K562 (cell line): ENCODE data around the gene MAP2K3. TPM values are rescaled to one million over a fixed set of nuclear protein-coding genes. Genes with fewer than 3 reads are reported as not detected.
A peak's percentile ranks its signal among the peaks of the same experiment; 100 is the strongest.

ENCODE experiments used
- ATAC-seq: fragments of 200-7000 bp; cut with Tn5 transposase; 3 replicates; pipeline ENCODE4 v1.9.1; 2020; ENCODE audit warnings: moderate library complexity
- BruUV-seq: library from RNA; stranded (reverse); fragments of 400-500 nt; replicated peaks from 2 replicates; lab custom pipeline; 2021; lab: Mats Ljungman, UMichigan
- CTCF ChIA-PET: fragments of 300-600 bp; formaldehyde crosslinking; extraction: SDS; loops from one replicate; lab custom pipeline; 2021; ENCODE audit warnings: low intra/inter-chr PET ratio; lab: Yijun Ruan, JAX
- POLR2A ChIA-PET: fragments of 300-600, 350-650 bp; sonication (Branson Sonifier 250); formaldehyde crosslinking; extraction: SDS; loops from one replicate; lab custom pipeline; 2021; ENCODE audit warnings: antibody characterized with exemption, inconsistent platforms; lab: Yijun Ruan, JAX
- DNase-seq, 4 experiments: peaks; one replicate each; pipeline versions ENCODE4 v3.0.0 to v3.0.0-alpha.2; 2011 to 2018; ENCODE audit warnings: low spot score in 3 of 4, mixed read lengths in 3 of 4; ENCODE audit errors: extremely low read depth in 1 of 4
- FAIRE-seq: peaks from 2 replicates; lab custom pipeline; 2011; peaks lifted over from hg19 to GRCh38; lab: Jason Lieb, UNC
- H2AFZ ChIP-seq: 2 replicates; pipeline ENCODE4 v1.6.0; 2011; ENCODE audit warnings: low read depth, low read length, control low read depth, inconsistent platforms
- H3K27ac ChIP-seq: fragments of 200-600 bp; 3 replicates; pipeline ENCODE4 v1.8.0; 2011; ENCODE audit warnings: low read depth, mild to moderate bottlenecking, control low read depth, inconsistent platforms, low read length, moderate library complexity, mixed read lengths; ENCODE audit errors: extremely low read depth
- H3K27me3 ChIP-seq, 2 experiments: fragments of 300-600 bp in 1 of 2; 2 replicates in 1 of 2; 3 replicates in 1 of 2; pipeline versions ENCODE4 v1.6.0 to v1.8.0; 2011; ENCODE audit warnings: inconsistent platforms in 2 of 2, low read length in 2 of 2, mild to moderate bottlenecking in 1 of 2, mixed read lengths in 1 of 2, moderate library complexity in 1 of 2; ENCODE audit not compliant: control insufficient read depth in 2 of 2, insufficient read depth in 2 of 2
- H3K36me3 ChIP-seq: fragments of 300-600 bp; 3 replicates; pipeline ENCODE4 v1.8.0; 2011; ENCODE audit warnings: mild to moderate bottlenecking, low read length, inconsistent platforms; ENCODE audit not compliant: control insufficient read depth, insufficient read depth
- H3K4me1 ChIP-seq, 2 experiments: fragments of 200-600 bp in 1 of 2; replicated peaks in 1 of 2; 2 replicates in 1 of 2; 3 replicates in 1 of 2; pipeline versions ENCODE4 v1.5.1 to v1.8.0; 2011; ENCODE audit warnings: inconsistent platforms in 2 of 2, low read length in 2 of 2, mild to moderate bottlenecking in 1 of 2, mixed read lengths in 1 of 2, moderate library complexity in 1 of 2; ENCODE audit not compliant: control insufficient read depth in 2 of 2, insufficient read depth in 2 of 2
- H3K4me2 ChIP-seq: 2 replicates; pipeline ENCODE4 v1.6.1; 2011; ENCODE audit warnings: low read length, control low read depth, inconsistent platforms, mixed read lengths; ENCODE audit not compliant: insufficient read depth
- H3K4me3 ChIP-seq: fragments of 200-600 bp; sonication (generic), shearing (Covaris generic); 2 replicates; pipeline ENCODE4 v1.5.1; 2016; ENCODE audit warnings: control low read depth, inconsistent platforms
- H3K79me2 ChIP-seq: fragments of 200-600 bp; 3 replicates; pipeline ENCODE4 v1.8.0; 2011; ENCODE audit warnings: low read length, inconsistent platforms; ENCODE audit not compliant: control insufficient read depth, insufficient read depth
- H3K9ac ChIP-seq, 2 experiments: 2 replicates each; pipeline versions ENCODE4 v1.6.0 to v1.6.1; 2011; ENCODE audit warnings: low read depth in 2 of 2, low read length in 2 of 2, control low read depth in 1 of 2, inconsistent platforms in 1 of 2, mild to moderate bottlenecking in 1 of 2, mixed read lengths in 1 of 2; ENCODE audit not compliant: insufficient read depth in 1 of 2
- H3K9me1 ChIP-seq: one replicate; pipeline ENCODE4 v1.6.0; 2011; ENCODE audit warnings: inconsistent platforms, mild to moderate bottlenecking, low read length, moderate library complexity; ENCODE audit not compliant: control insufficient read depth, insufficient read depth
- H3K9me3 ChIP-seq: replicated peaks from 2 replicates; pipeline ENCODE4 v1.5.1; 2011; ENCODE audit warnings: low read depth, low read length, inconsistent platforms; ENCODE audit not compliant: control insufficient read depth, insufficient read depth
- H4K20me1 ChIP-seq: replicated peaks from 2 replicates; pipeline ENCODE4 v1.6.1; 2011; ENCODE audit warnings: low read length, inconsistent platforms, mixed read lengths; ENCODE audit not compliant: control insufficient read depth, insufficient read depth
- BCOR ChIP-seq: fragments of 450-650 bp; IDR thresholded peaks from 2 replicates; pipeline ENCODE4 v1.6.1; 2016
- GABPB1 ChIP-seq: sonication (generic); formaldehyde crosslinking; IDR thresholded peaks from 2 replicates; pipeline ENCODE4 v1.8.0; 2022; ENCODE audit warnings: mild to moderate bottlenecking, missing genetic modification reagents
- KDM1A ChIP-seq, 2 experiments: fragments of 450-650 bp; IDR thresholded peaks; 2 replicates each; pipeline ENCODE4 v1.6.1; 2016; ENCODE audit warnings: mild to moderate bottlenecking in 2 of 2
- NR0B1 ChIP-seq: fragments of 450-650 bp; IDR thresholded peaks from one replicate; pipeline ENCODE4 v1.6.1; 2018; ENCODE audit warnings: mild to moderate bottlenecking, moderate library complexity; ENCODE audit not compliant: partially characterized antibody
- POLR3G ChIP-seq: IDR thresholded peaks from 2 replicates; pipeline ENCODE4 v1.6.1; 2011; ENCODE audit not compliant: insufficient read length, insufficient replicate concordance; ENCODE audit errors: extremely low read depth
- RBM25 ChIP-seq: fragments of 200-400 bp; formaldehyde crosslinking; IDR thresholded peaks from 2 replicates; pipeline ENCODE4 v1.6.1; 2018; ENCODE audit warnings: low read length, low read depth, moderate library complexity; ENCODE audit not compliant: severe bottlenecking
- WGBS: fragments of 100-300 bp; shearing (Covaris generic); methylation state at CpG from one replicate; pipeline ENCODE4 v1.1.6; 2016; ENCODE audit warnings: low coverage, mixed read lengths; ENCODE audit not compliant: insufficient coverage; ENCODE audit errors: missing lambda C conversion rate; 5-methylcytosine and 5-hydroxymethylcytosine counted together
- in situ Hi-C: fragments of 300-500 bp; cut with MboI; formaldehyde crosslinking; loops from 4 replicates; pipeline ENCODE4 v1.15.0; 2018; ENCODE audit warnings: inconsistent platforms, mixed read lengths
- intact Hi-C: fragments of 100-400 bp; cut with micrococcal nuclease; formaldehyde crosslinking; loops from 2 replicates; pipeline ENCODE4 v1.14.2; 2022
- polyA plus RNA-seq, 8 experiments: library from polyadenylated mRNA; depleted of rRNA in 4 of 8; stranded (reverse) in 5 of 8; unstranded in 3 of 8; fragments of >200 nt; fragmentation: Nextera tagmentation in 2 of 8; fragmentation: Illumina TruSeq in 1 of 8; extraction: Ambion mirVana in 2 of 8; extraction: Trizol in 1 of 8; gene quantifications; 2 replicates each; pipeline versions ENCODE4 v1.2.1 to v1.2.3, GENCODE V29; 2011 to 2014; ENCODE audit warnings: inconsistent platforms in 1 of 8, missing spikeins in 1 of 8
- total RNA-seq, 7 experiments: library from RNA; depleted of rRNA in 6 of 7; stranded (reverse); fragments of >200 nt in 6 of 7; fragmentation: Illumina TruSeq in 2 of 7; extraction: Trizol in 2 of 7; gene quantifications; 2 replicates each; pipeline versions ENCODE4 v1.2.1 to v1.2.3, GENCODE V29; 2011 to 2021; ENCODE audit warnings: low replicate concordance in 1 of 7

The MAP2K3 gene
- total and polyA plus RNA-seq, 9 of the 15 experiments (the other 6 are each of a cell fraction or from before 2014, with no cell fraction given): 0.18 to 14.8 (median 3.5) TPM

- ATAC-seq (no peak), FAIRE-seq (no peak), DNase-seq (no peak)
- peaks cover 10% of the 10 kb centered on the region for H4K20me1 ChIP-seq
- intact Hi-C loops: no loop called here
- no peak overlapping the region for H3K4me2 ChIP-seq
- H3K4me1 ChIP-seq: peaks cover 0 to 3% of the 10 kb centered on the region in 2 experiments; a peak in 2 of 5 replicates
- H3K9ac ChIP-seq: no peak overlapping the region
- no peaks in the 10 kb centered on the region for H3K27me3 ChIP-seq
- H3K27ac ChIP-seq: no peak overlapping the region
- in situ Hi-C loops: no loop called here
- H3K4me3 ChIP-seq: no peak overlapping the region
- H2AFZ ChIP-seq: no peak overlapping the region
- WGBS: 70% methylated on average over 4 of the region's 4 CpGs
- POLR2A ChIA-PET: interaction anchor here (0.8 kb wide), 1 partner anchor 10 kb away, joined by 3 read pairs; no protein-coding TSS in a partner anchor
- CTCF ChIA-PET: no interaction called here
- peaks cover 4% of the 10 kb centered on the region for H3K9me1 ChIP-seq
- no peaks in the 10 kb centered on the region for H3K36me3 ChIP-seq
- TF ChIP-seq POLR3G: no peak
- TF ChIP-seq NR0B1: no peak
- TF ChIP-seq BCOR: peak; percentile 43; the same call in 1 of the 2 replicates
- TF ChIP-seq KDM1A (IDR thresholded peaks at IDR 0.05): peak in 1 of 2 experiments; percentile 33; a peak in 1 of 4 replicates
- peak; percentile 75 for TF ChIP-seq RBM25
- TF ChIP-seq GABPB1 (CRISPR knock-in tag): no peak
- no peaks in the 10 kb centered on the region for H3K9me3 ChIP-seq
- no peaks in the 10 kb centered on the region for H3K79me2 ChIP-seq
- no TSS peak for BruUV-seq
Measured at GRCh38 chr17:21246698-21247097, 37.8 kb upstream of the MAP2K3 start.
